Esophagus squamous epithelium (tissue), 5 donors: ENCODE measurements around the gene GLRA1. TPM values are rescaled to one million over a fixed set of nuclear protein-coding genes. Genes with fewer than 3 reads are reported as not detected.

Source experiments
- DNase-seq: peaks from one replicate; lab custom pipeline; 2025; lab: John Stamatoyannopoulos, UW
- H3K27ac ChIP-seq, 4 donors: fragments of 200-600 bp; sonication (generic); one replicate each; pipeline ENCODE4 v1.5.1; 2016 to 2019; ENCODE audit warnings: mild to moderate bottlenecking in 1 of 4
- H3K27me3 ChIP-seq, 4 donors: fragments of 200-600 bp; sonication (generic); 1 replicate in 3 of 4; 2 replicates in 1 of 4; pipeline versions ENCODE4 v1.5.1 to v1.6.0; 2017 to 2021; ENCODE audit warnings: antibody characterized with exemption in 1 of 4
- H3K36me3 ChIP-seq, 3 donors: fragments of 200-600 bp; sonication (generic); one replicate each; pipeline ENCODE4 v1.5.1; 2016 to 2019
- H3K4me1 ChIP-seq, 3 donors: fragments of 200-600 bp; sonication (generic); one replicate each; pipeline ENCODE4 v1.5.1; 2017 to 2019
- H3K4me3 ChIP-seq, 4 donors: fragments of 200-600 bp; sonication (generic); 1 replicate in 3 of 4; 2 replicates in 1 of 4; pipeline ENCODE4 v1.5.1; 2016 to 2019; ENCODE audit warnings: mild to moderate bottlenecking in 2 of 4, moderate library complexity in 1 of 4
- H3K9me3 ChIP-seq, 3 donors: fragments of 200-600 bp; sonication (generic); one replicate each; pipeline ENCODE4 v1.5.1; 2016 to 2019
- CTCF ChIP-seq, 6 experiments: fragments of 450-650 bp in 4 of 6; fragments of 200-600 bp in 2 of 6; sonication (generic) in 2 of 6; IDR thresholded peaks; one replicate each; pipeline ENCODE4 v1.5.1; 2016 to 2019; ENCODE audit warnings: antibody characterized with exemption in 6 of 6, mild to moderate bottlenecking in 4 of 6, moderate library complexity in 4 of 6
- POLR2A ChIP-seq, 4 donors: fragments of 450-650 bp; IDR thresholded peaks; one replicate each; pipeline ENCODE4 v1.6.1; 2017; ENCODE audit warnings: antibody characterized with exemption in 4 of 4, mild to moderate bottlenecking in 4 of 4, moderate library complexity in 3 of 4
- WGBS, 2 donors: methylation state at CpG; one replicate each; pipeline ENCODE4 v1.1.5; 2018; 5-methylcytosine and 5-hydroxymethylcytosine counted together
- intact Hi-C: fragments of 100-400 bp; cut with DNase I; formaldehyde crosslinking; loops from one replicate; pipeline ENCODE4 v1.15.0; 2022
- total RNA-seq, 4 donors: library from RNA; depleted of rRNA; stranded (reverse); fragments of >200 nt; gene quantifications; one replicate each; pipeline ENCODE4 v1.1.0, GENCODE V29; 2016
- donor health status: DM: yes; HTN: yes; CAD: no.

GLRA1 gene
- total RNA-seq, 4 donors from 2014 or later: not detected

GRCh38 chr5:151923866-151924476 is 680 bp downstream of the GLRA1 start:
- no peak for DNase-seq
- H3K27ac ChIP-seq: no peak overlapping the region
- TF ChIP-seq CTCF (IDR thresholded peaks at IDR 0.05) (peak in 1 of 6 experiments; percentile 38), POLR2A (IDR thresholded peaks at IDR 0.05) (no peak)
- H3K9me3 ChIP-seq: no peaks in the 10 kb centered on the region
- intact Hi-C loops: no loop called here
- H3K4me1 ChIP-seq: no peaks in the 10 kb centered on the region
- no peaks in the 10 kb centered on the region for H3K36me3 ChIP-seq
- whole genome bisulfite sequencing, 2 donors: 12 to 19% methylated on average over 15 to 18 of the region's 19 CpGs
- H3K4me3 ChIP-seq: no peak overlapping the region
- peaks cover 0 to 29% (median 0%) of the 10 kb centered on the region in 4 donors for H3K27me3 ChIP-seq

- intact Hi-C loops: no loop called here
- no peak overlapping the region for H3K4me3 ChIP-seq
- no peaks in the 10 kb centered on the region for H3K9me3 ChIP-seq
- H3K27ac ChIP-seq: no peak overlapping the region
- H3K36me3 ChIP-seq: no peaks in the 10 kb centered on the region
- no peak for DNase-seq
- H3K27me3 ChIP-seq: peaks cover 0 to 29% (median 0%) of the 10 kb centered on the region in 4 donors
- 59 to 68% methylated on average over 4 of the region's 4 CpGs for WGBS, 2 donors
- TF ChIP-seq POLR2A (IDR thresholded peaks at IDR 0.05): no peak
- TF ChIP-seq CTCF (IDR thresholded peaks at IDR 0.05): no peak
- H3K4me1 ChIP-seq: no peaks in the 10 kb centered on the region
These were observed 2.7 kb downstream of the GLRA1 start for GRCh38 chr5:151921916-151922315.

GRCh38 chr5:151917904-151918303 is 6.7 kb downstream of the GLRA1 start:
- no peaks in the 10 kb centered on the region for H3K27me3 ChIP-seq
- H3K27ac ChIP-seq: no peak overlapping the region
- DNase-seq: no peak
- H3K4me3 ChIP-seq: no peak overlapping the region
- intact Hi-C loops: no loop called here
- TF ChIP-seq POLR2A (IDR thresholded peaks at IDR 0.05) (no peak), CTCF (IDR thresholded peaks at IDR 0.05) (no peak)
- H3K4me1 ChIP-seq: no peaks in the 10 kb centered on the region
- H3K9me3 ChIP-seq: no peaks in the 10 kb centered on the region
- 63 to 68% methylated on average over 2 of the region's 2 CpGs for WGBS, 2 donors
- no peaks in the 10 kb centered on the region for H3K36me3 ChIP-seq

- H3K27me3 ChIP-seq: no peaks in the 10 kb centered on the region
- no peak overlapping the region for H3K27ac ChIP-seq
- no peaks in the 10 kb centered on the region for H3K4me1 ChIP-seq
- DNase-seq: no peak
- no peaks in the 10 kb centered on the region for H3K36me3 ChIP-seq
- TF ChIP-seq POLR2A (IDR thresholded peaks at IDR 0.05): no peak
- TF ChIP-seq CTCF (IDR thresholded peaks at IDR 0.05): no peak
- intact Hi-C loops: no loop called here
- no peaks in the 10 kb centered on the region for H3K9me3 ChIP-seq
- 83 to 94% methylated on average over 2 of the region's 2 CpGs for WGBS, 2 donors
- no peak overlapping the region for H3K4me3 ChIP-seq
These were observed 11.2 kb downstream of the GLRA1 start for GRCh38 chr5:151913425-151913824.

GRCh38 chr5:151912360-151912759 is 12.3 kb downstream of the GLRA1 start:
- no peak overlapping the region for H3K4me3 ChIP-seq
- WGBS, 2 donors: 64 to 83% methylated on average over 1 to 3 of the region's 3 CpGs
- no peaks in the 10 kb centered on the region for H3K4me1 ChIP-seq
- H3K27me3 ChIP-seq: no peaks in the 10 kb centered on the region
- no peaks in the 10 kb centered on the region for H3K9me3 ChIP-seq
- no peaks in the 10 kb centered on the region for H3K36me3 ChIP-seq
- no peak for TF ChIP-seq POLR2A (IDR thresholded peaks at IDR 0.05)
- no peak for TF ChIP-seq CTCF (IDR thresholded peaks at IDR 0.05)
- no peak overlapping the region for H3K27ac ChIP-seq
- intact Hi-C loops: no loop called here
- no peak for DNase-seq
